Inflammatory macrophage treated with lipopolysaccharide for 4 hours (primary cell): ENCODE measurements around the gene ETV2.
"Not testable (repeated sequence)": the region's sequence is repeated elsewhere in the genome, so short reads cannot be mapped to it uniquely, and the experiment has no call there.

ENCODE experiments used
- DNase-seq: peaks from one replicate; pipeline ENCODE4 v3.0.0-alpha.2; 2020

ETV2 gene

GRCh38 chr19:35641515-35642151 is at the start of gene ETV2:
TSS of gene ETV2 (plus strand) at chr19:35641745. CDS start at chr19:35642461, 716 bp downstream.
- DNase-seq, result peak; percentile 53

- peak; percentile 26 for DNase-seq
Measured at GRCh38 chr19:35592226-35592625, 49.3 kb upstream of the ETV2 start.

GRCh38 chr19:35595026-35595425 is 46.5 kb upstream of the ETV2 start:
- DNase-seq, result not testable (repeated sequence)

GRCh38 chr19:35595928-35596327 is 45.6 kb upstream of the ETV2 start:
- no peak for DNase-seq

- DNase-seq, result peak; percentile 26
Measured at GRCh38 chr19:35596366-35596999, 45.1 kb upstream of the ETV2 start.

GRCh38 chr19:35601971-35602370 is 39.6 kb upstream of the ETV2 start:
- no peak for DNase-seq

GRCh38 chr19:35604436-35604835 is 37.1 kb upstream of the ETV2 start:
- DNase-seq, result not testable (repeated sequence)

GRCh38 chr19:35607170-35607569 is 34.4 kb upstream of the ETV2 start:
- not testable (repeated sequence) for DNase-seq

- no peak for DNase-seq
Measured at GRCh38 chr19:35607661-35608060, 33.9 kb upstream of the ETV2 start.

GRCh38 chr19:35608251-35608650 is 33.3 kb upstream of the ETV2 start:
- no peak for DNase-seq

- peak; percentile 40 for DNase-seq
Measured at GRCh38 chr19:35609851-35610353, 31.6 kb upstream of the ETV2 start.

- DNase-seq, result no peak
Measured at GRCh38 chr19:35612224-35612558, 29.4 kb upstream of the ETV2 start.

GRCh38 chr19:35612559-35613321 is 28.8 kb upstream of the ETV2 start, which contains the start of gene HAUS5:
TSS of gene HAUS5 (plus strand) at chr19:35612735. CDS start at chr19:35612795, 60 bp downstream.
- peak; percentile 91 for DNase-seq

- no peak for DNase-seq
Measured at GRCh38 chr19:35613574-35613973, 28.0 kb upstream of the ETV2 start.

- no peak for DNase-seq
Measured at GRCh38 chr19:35615036-35615435, 26.5 kb upstream of the ETV2 start.

- no peak for DNase-seq
Measured at GRCh38 chr19:35618857-35619256, 22.7 kb upstream of the ETV2 start.

GRCh38 chr19:35619290-35619923 is 22.1 kb upstream of the ETV2 start:
- no peak for DNase-seq

- DNase-seq, result no peak
Measured at GRCh38 chr19:35620001-35620400, 21.5 kb upstream of the ETV2 start.

GRCh38 chr19:35621708-35622107 is 19.8 kb upstream of the ETV2 start:
- DNase-seq, result no peak

- DNase-seq, result no peak
Measured at GRCh38 chr19:35622750-35623149, 18.8 kb upstream of the ETV2 start.

- DNase-seq, result no peak
Measured at GRCh38 chr19:35623327-35624010, 18.1 kb upstream of the ETV2 start.

- no peak for DNase-seq
Measured at GRCh38 chr19:35628264-35628564, 13.3 kb upstream of the ETV2 start.
